Chondrocyte (in vitro differentiated cells): Measurements from ENCODE around the gene GRIK1. TPM values are rescaled to one million over a fixed set of nuclear protein-coding genes. Genes with fewer than 3 reads are reported as not detected.

Experiments used
- DNase-seq: peaks from one replicate; pipeline ENCODE4 v3.0.0; 2021; ENCODE audit warnings: mixed read lengths, low spot score
- H3K27ac Mint-ChIP-seq: one replicate; pipeline ENCODE4 v1.8.0; 2021; ENCODE audit warnings: mild to moderate bottlenecking, moderate library complexity, mixed read lengths; ENCODE audit not compliant: unreplicated experiment
- H3K27me3 Mint-ChIP-seq: 2 replicates; pipeline ENCODE4 v1.8.0; 2021; ENCODE audit warnings: low read depth, mixed read lengths
- H3K36me3 Mint-ChIP-seq: 2 replicates; pipeline ENCODE4 v1.8.0; 2021; ENCODE audit warnings: low read depth, mixed read lengths
- H3K4me1 Mint-ChIP-seq: 2 replicates; pipeline ENCODE4 v1.8.0; 2021; ENCODE audit warnings: low read depth, mild to moderate bottlenecking, mixed read lengths
- H3K4me3 Mint-ChIP-seq: one replicate; pipeline ENCODE4 v1.8.0; 2021; ENCODE audit warnings: mild to moderate bottlenecking, moderate library complexity, mixed read lengths; ENCODE audit not compliant: unreplicated experiment
- H3K9me3 Mint-ChIP-seq: 2 replicates; pipeline ENCODE4 v1.8.0; 2021; ENCODE audit warnings: low read depth, mixed read lengths
- total RNA-seq: library from RNA; stranded (reverse); gene quantifications from 3 replicates; pipeline ENCODE4 v1.2.1, GENCODE V29; 2021
- TF ChIP-seq, protein P1 (sequence below): fragments of 200-600 bp; sonication (generic); IDR thresholded peaks from 2 replicates; pipeline ENCODE4 v1.5.0; 2021; ENCODE audit warnings: antibody characterized with exemption, mild to moderate bottlenecking, moderate library complexity

Gene GRIK1
- total RNA-seq, 1 donor from 2014 or later: 1.2 TPM

DNA sequence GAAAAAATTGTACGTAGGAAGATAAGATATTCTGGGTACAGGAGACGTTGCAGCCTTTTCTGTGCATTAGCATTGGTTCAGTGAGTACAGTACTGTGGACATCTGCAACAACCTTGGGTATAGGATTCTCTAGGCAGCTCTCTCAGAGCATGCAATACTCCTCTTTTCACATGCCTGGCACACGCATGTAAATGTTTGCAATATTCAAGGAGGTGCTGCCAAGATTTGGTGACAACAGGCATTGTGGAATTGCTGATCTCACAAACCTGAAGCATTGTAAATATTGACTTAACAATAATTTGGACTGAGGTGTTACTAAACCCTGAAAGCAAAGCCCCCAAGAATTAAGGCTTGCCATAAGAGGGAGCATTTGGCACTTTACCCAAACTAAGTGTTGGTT is 126.8 kb downstream of the GRIK1 start:
- no peaks in the 10 kb centered on the region for H3K36me3 Mint-ChIP-seq
- TF ChIP-seq, protein P1, sequence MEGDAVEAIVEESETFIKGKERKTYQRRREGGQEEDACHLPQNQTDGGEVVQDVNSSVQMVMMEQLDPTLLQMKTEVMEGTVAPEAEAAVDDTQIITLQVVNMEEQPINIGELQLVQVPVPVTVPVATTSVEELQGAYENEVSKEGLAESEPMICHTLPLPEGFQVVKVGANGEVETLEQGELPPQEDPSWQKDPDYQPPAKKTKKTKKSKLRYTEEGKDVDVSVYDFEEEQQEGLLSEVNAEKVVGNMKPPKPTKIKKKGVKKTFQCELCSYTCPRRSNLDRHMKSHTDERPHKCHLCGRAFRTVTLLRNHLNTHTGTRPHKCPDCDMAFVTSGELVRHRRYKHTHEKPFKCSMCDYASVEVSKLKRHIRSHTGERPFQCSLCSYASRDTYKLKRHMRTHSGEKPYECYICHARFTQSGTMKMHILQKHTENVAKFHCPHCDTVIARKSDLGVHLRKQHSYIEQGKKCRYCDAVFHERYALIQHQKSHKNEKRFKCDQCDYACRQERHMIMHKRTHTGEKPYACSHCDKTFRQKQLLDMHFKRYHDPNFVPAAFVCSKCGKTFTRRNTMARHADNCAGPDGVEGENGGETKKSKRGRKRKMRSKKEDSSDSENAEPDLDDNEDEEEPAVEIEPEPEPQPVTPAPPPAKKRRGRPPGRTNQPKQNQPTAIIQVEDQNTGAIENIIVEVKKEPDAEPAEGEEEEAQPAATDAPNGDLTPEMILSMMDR: no peak
- no peak overlapping the region for H3K4me3 Mint-ChIP-seq
- peaks cover 4% of the 10 kb centered on the region for H3K9me3 Mint-ChIP-seq
- no peak overlapping the region for H3K27ac Mint-ChIP-seq
- H3K4me1 Mint-ChIP-seq: no peaks in the 10 kb centered on the region
- peaks cover 9% of the 10 kb centered on the region for H3K27me3 Mint-ChIP-seq
- no peak for DNase-seq

- DNase-seq: no peak
- Mint-ChIP-seq H3K4me1 (no peaks in the 10 kb centered on the region), H3K9me3 (peaks cover 3% of the 10 kb centered on the region), H3K36me3 (no peaks in the 10 kb centered on the region), H3K27ac (no peak overlapping the region), H3K27me3 (peaks cover 15% of the 10 kb centered on the region), H3K4me3 (no peak overlapping the region)
- TF ChIP-seq, protein P1: no peak
Observed at GRCh38 chr21:29810871-29811270, 128.9 kb downstream of the GRIK1 start.

DNA sequence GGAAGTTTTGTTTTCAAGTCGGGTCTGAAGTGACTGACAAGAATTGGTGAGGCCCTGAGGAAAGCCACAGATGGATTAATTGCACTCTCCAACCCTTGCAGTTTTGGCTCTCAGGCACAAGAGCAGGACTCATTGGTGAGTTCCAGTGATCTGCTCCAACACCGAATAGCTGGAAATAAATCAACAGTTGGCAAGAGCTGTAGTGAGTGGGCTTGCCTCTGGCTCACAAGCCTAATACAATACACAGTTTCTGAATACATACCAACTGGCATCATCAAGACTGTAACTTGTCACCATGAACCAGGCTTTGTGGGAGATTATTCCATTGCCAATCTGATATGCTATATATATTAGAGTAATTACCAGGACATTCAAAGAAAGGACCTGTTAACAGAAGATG is 131.6 kb downstream of the GRIK1 start:
- TF ChIP-seq, protein P1: no peak
- no peaks in the 10 kb centered on the region for H3K9me3 Mint-ChIP-seq
- no peak for DNase-seq

DNA sequence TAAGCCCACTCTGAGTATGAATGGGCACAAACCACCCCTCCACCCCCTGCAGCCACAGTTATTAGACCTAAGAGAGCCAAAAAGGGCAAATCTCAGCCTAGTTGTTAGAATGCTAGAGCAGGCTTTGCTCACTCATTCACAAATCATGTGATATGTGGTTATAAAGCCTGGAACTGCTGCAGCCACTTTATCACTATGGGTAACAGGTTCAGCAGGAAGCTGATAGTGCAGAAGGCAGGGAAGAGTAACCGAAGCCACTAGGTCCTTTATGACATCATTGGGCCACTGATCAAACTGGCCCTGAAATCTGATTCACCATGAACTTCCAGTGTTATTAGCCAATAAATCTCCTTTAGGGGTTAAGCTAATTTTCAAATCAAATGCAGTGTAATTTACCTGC is 134.7 kb downstream of the GRIK1 start:
- Mint-ChIP-seq H3K9me3 (peaks cover 3% of the 10 kb centered on the region), H3K27ac (no peak overlapping the region), H3K36me3 (no peaks in the 10 kb centered on the region), H3K4me1 (no peaks in the 10 kb centered on the region), H3K27me3 (peaks cover 26% of the 10 kb centered on the region), H3K4me3 (no peak overlapping the region)
- DNase-seq: no peak
- TF ChIP-seq, protein P1: no peak

More for the DNA sequence above, 131.6 kb downstream of the GRIK1 start:
- Mint-ChIP-seq H3K4me3 (no peak overlapping the region), H3K27me3 (peaks cover 19% of the 10 kb centered on the region), H3K4me1 (no peaks in the 10 kb centered on the region), H3K27ac (no peak overlapping the region), H3K36me3 (no peaks in the 10 kb centered on the region)

DNA sequence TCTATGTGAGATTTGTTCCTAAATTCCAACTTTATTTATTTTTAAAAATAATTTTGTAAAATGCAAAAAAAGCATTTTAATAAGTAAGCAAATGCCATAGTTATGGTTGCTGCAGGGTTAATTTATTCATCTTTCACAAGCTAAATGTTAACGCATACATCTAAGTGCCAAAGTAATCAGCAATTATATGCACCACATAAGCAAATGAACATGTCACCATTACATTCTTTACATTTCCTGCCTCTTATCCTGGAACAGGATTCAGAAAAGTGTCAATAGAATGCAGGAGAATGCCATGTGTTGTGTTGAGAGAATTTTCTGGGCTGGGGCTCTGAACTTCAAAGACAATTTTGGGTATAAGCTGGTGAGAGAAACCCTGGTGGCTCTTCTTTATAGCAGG is 136.6 kb downstream of the GRIK1 start:
- Mint-ChIP-seq H3K4me3 (no peak overlapping the region), H3K36me3 (no peaks in the 10 kb centered on the region), H3K27me3 (peaks cover 29% of the 10 kb centered on the region), H3K4me1 (no peaks in the 10 kb centered on the region), H3K27ac (no peak overlapping the region), H3K9me3 (peaks cover 3% of the 10 kb centered on the region)
- TF ChIP-seq, protein P1: no peak
- DNase-seq: no peak
